Nephron (organoid): ENCODE measurements around the gene GSTP1.
"Not testable (repeated sequence)": the region's sequence is repeated elsewhere in the genome, so short reads cannot be mapped to it uniquely, and the experiment has no call there.

ENCODE experiments used
- H3K27ac Mint-ChIP-seq, 3 experiments: 2 replicates each; pipeline ENCODE4 v1.8.0; 2020; ENCODE audit warnings: mixed read lengths in 3 of 3, mild to moderate bottlenecking in 2 of 3, moderate library complexity in 1 of 3
- H3K27me3 Mint-ChIP-seq: 2 replicates; pipeline ENCODE4 v1.8.0; 2021; ENCODE audit warnings: low read depth, mild to moderate bottlenecking, moderate library complexity, mixed read lengths
- H3K36me3 Mint-ChIP-seq: 2 replicates; pipeline ENCODE4 v1.8.0; 2020; ENCODE audit warnings: low read depth, mixed read lengths
- H3K4me1 Mint-ChIP-seq: 2 replicates; pipeline ENCODE4 v1.8.0; 2020; ENCODE audit warnings: mixed read lengths
- H3K4me3 Mint-ChIP-seq, 3 experiments: 2 replicates each; pipeline ENCODE4 v1.8.0; 2020; ENCODE audit warnings: mild to moderate bottlenecking in 3 of 3, mixed read lengths in 3 of 3, moderate library complexity in 2 of 3
- H3K9me3 Mint-ChIP-seq: 2 replicates; pipeline ENCODE4 v1.8.0; 2020; ENCODE audit warnings: mixed read lengths
- CTCF ChIP-seq, 3 experiments: fragments of 200-600 bp; sonication (generic); IDR thresholded peaks; one replicate each; pipeline ENCODE4 v1.5.0; 2021; ENCODE audit warnings: antibody characterized with exemption in 3 of 3; ENCODE audit not compliant: unreplicated experiment in 3 of 3

GSTP1 gene

GRCh38 chr11:67617243-67617953, 33.8 kb downstream of the GSTP1 start:
- Mint-ChIP-seq H3K9me3 (no peaks in the 10 kb centered on the region), H3K4me3 (peak overlapping the region in 1 of 3 experiments; percentile 3), H3K4me1 (peaks cover 35% of the 10 kb centered on the region), H3K27me3 (peaks cover 14% of the 10 kb centered on the region), H3K36me3 (peaks cover 5% of the 10 kb centered on the region), H3K27ac (no peak overlapping the region)
- no peak for TF ChIP-seq CTCF (IDR thresholded peaks at IDR 0.05; ENCODE audit: unreplicated experiment in 3 of 3)

- Mint-ChIP-seq H3K4me3 (peak overlapping the region in 2 of 3 experiments; percentile 92 to 96), H3K27me3 (peaks cover 14% of the 10 kb centered on the region), H3K27ac (peak overlapping the region; percentile 83 to 94 (median 85)), H3K4me1 (peaks cover 35% of the 10 kb centered on the region)
- H3K36me3 Mint-ChIP-seq, H3K9me3 Mint-ChIP-seq: not testable (repeated sequence)
Measured at GRCh38 chr11:67618901-67619659, 35.5 kb downstream of the GSTP1 start.

- H3K36me3 Mint-ChIP-seq, H3K9me3 Mint-ChIP-seq: not testable (repeated sequence)
- peak overlapping the region; percentile 92 to 96 (median 96) for H3K4me3 Mint-ChIP-seq
- H3K4me1 Mint-ChIP-seq: peaks cover 35% of the 10 kb centered on the region
- peak overlapping the region; percentile 83 to 94 (median 85) for H3K27ac Mint-ChIP-seq
- peaks cover 10% of the 10 kb centered on the region for H3K27me3 Mint-ChIP-seq
Measured at GRCh38 chr11:67619683-67620618, 36.3 kb downstream of the GSTP1 start.

- Mint-ChIP-seq H3K4me1 (peaks cover 35% of the 10 kb centered on the region), H3K36me3 (peaks cover 11% of the 10 kb centered on the region), H3K27ac (peak overlapping the region; percentile 83 to 94 (median 85)), H3K27me3 (peaks cover 10% of the 10 kb centered on the region), H3K4me3 (peak overlapping the region; percentile 92 to 96 (median 96))
- H3K9me3 Mint-ChIP-seq: not testable (repeated sequence)
Measured at GRCh38 chr11:67620621-67621020, 37.0 kb downstream of the GSTP1 start.

- not testable (repeated sequence) for H3K27me3 Mint-ChIP-seq, H3K9me3 Mint-ChIP-seq
- Mint-ChIP-seq H3K4me1 (peaks cover 34% of the 10 kb centered on the region), H3K36me3 (peaks cover 23% of the 10 kb centered on the region), H3K4me3 (peak overlapping the region; percentile 92 to 96 (median 96)), H3K27ac (peak overlapping the region in 1 of 3 experiments; percentile 83)
Measured at GRCh38 chr11:67621928-67622327, 38.3 kb downstream of the GSTP1 start.

- Mint-ChIP-seq H3K4me3 (peak overlapping the region; percentile 50 to 96 (median 64)), H3K36me3 (peaks cover 28% of the 10 kb centered on the region)
- H3K27me3 Mint-ChIP-seq: not testable (repeated sequence)
Measured at GRCh38 chr11:67622905-67623304, 39.3 kb downstream of the GSTP1 start.

GRCh38 chr11:67623795-67624194, 40.2 kb downstream of the GSTP1 start:
- not testable (repeated sequence) for H3K27me3 Mint-ChIP-seq, H3K9me3 Mint-ChIP-seq, H3K27ac Mint-ChIP-seq
- H3K4me3 Mint-ChIP-seq: peak overlapping the region in 2 of 3 experiments; percentile 14 to 35
- peaks cover 23% of the 10 kb centered on the region for H3K4me1 Mint-ChIP-seq
- peaks cover 28% of the 10 kb centered on the region for H3K36me3 Mint-ChIP-seq

More at GRCh38 chr11:67622905-67623304, 39.3 kb downstream of the GSTP1 start:
- H3K27ac Mint-ChIP-seq, H3K9me3 Mint-ChIP-seq: not testable (repeated sequence)
- H3K4me1 Mint-ChIP-seq: peaks cover 25% of the 10 kb centered on the region

- not testable (repeated sequence) for H3K27me3 Mint-ChIP-seq, H3K9me3 Mint-ChIP-seq
- peaks cover 12% of the 10 kb centered on the region for H3K4me1 Mint-ChIP-seq
- H3K36me3 Mint-ChIP-seq: peaks cover 24% of the 10 kb centered on the region
- H3K27ac Mint-ChIP-seq: peak overlapping the region in 2 of 3 experiments; percentile 7 to 44
- H3K4me3 Mint-ChIP-seq: peak overlapping the region in 2 of 3 experiments; percentile 32 to 47
Measured at GRCh38 chr11:67626131-67626833, 42.7 kb downstream of the GSTP1 start.
